NCI-H2196 treated with DMSO at 0.1 percent for 48 hours (cell line): ENCODE measurements around the gene TASOR2.

Experiments
- DNase-seq: peaks from one replicate; lab custom pipeline; 2025; ENCODE audit not compliant: unreplicated experiment; lab: John Stamatoyannopoulos, UW

Gene TASOR2

DNA sequence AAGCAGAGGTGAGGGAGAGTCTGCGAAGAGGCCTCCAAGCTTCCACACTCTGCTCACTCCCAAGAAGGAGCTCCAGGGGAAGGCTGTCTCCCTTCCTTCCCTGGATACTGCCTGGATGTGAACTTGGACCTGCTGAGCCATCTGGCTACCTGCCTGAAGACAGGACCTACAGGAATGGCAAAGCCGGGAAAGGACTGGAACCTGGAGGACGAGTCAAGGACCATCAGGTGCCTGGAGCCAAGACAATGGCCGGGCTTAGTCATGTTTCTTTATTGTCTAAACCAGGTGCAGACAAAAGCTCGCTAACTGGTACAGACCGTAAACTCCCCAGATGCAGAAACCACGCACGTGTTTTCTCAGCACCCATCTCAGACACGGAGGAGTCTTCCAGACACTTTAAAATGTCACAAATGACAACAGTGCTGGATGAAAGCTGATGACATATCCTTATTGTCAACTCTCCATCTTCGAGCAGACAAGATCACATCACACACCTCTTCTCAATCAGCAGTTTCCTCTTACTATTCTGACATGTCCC, 30.4 kb upstream of the TASOR2 start:
- DNase-seq, result no peak

DNA sequence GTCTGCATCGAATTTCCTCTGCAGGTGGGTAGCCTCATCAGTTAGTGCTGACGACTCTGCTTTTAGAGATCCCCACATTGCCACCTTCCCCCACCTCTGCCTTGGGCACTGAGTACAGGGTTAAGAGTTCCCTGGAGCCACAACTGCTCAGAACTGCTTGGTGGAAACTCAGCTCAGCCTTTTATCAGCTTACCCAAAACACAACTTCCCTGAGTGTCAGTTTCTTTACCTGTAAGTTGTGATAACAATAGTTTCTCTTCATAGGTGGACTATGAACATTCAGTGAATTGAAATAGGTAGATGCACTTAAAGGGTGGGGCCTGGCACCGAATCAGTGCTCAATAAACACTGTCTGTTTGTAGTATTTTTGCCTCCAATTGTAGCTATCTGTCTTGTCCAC, 29.5 kb upstream of the TASOR2 start:
- DNase-seq, result no peak

DNA sequence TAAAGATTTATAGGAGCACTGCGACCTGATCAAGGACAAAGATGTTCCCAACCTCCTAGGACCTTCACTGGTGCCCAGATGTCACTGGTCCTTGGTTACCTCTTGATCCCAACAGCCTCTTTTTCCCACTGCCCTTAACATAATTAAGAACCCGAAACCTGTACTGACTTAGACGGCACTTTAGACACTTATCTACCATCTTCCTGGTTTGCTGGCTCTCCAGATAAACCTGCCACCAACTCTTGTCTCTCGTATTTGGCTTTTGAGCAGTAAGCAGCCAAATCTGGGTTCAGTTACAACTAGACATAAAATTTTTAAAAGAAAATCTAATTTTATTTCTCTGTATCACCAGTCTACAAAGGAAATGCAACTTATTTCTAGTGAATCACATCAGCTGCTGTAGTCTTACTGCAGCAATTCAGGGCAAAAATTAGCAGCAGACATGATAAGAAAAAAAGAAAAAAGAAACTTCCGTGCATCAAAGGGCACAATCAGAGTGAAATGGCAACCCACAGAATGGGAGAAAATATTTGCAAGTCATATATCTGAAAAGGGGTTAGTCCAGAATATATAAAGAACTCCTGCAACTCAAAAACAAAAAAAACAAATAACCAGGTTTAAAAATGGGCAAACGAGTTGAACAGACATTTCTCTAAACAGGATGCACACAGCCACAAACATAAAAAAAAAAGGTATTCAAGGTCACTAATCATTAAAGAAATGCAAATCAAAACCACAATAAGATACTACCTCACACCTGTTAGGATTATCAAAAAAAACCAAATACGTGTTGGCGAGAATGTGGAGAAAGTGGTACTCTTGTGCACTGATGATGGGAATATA, 27.7 kb upstream of the TASOR2 start:
- no peak for DNase-seq

DNA sequence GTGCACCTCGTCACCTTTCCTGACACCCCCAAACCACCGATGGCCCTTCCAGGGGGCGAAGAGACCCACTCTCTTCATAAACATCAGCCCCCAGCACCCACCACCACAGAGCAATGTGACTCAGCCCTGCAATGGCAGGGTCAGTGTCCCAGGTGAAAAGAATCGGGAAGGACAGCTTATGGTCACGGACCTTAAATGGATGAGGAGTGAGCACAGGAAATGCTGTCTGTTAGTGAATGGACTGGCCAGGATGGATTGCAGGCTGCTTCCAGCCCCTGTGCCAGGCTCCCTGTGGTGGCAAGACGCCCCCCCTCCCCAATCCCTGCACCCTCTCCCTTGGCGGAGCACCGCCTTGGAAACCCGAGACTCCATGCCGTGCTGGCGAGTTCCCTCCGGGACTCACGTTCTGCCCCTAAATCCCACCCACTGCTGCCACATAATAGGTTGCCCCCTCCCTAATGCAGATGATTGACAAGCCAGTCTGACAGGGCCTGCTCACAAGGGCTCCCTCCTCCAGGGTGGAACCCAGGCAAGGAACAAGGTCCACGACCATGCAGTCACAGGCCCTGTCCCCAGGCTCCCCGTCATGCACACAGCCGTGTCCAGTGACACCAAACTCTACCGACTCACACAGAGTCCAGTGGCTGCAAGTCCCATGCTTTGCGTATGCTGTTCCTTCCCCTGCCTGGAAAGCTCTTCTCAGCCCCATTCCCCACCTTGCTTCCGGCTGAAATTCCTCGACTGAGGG, 25.6 kb upstream of the TASOR2 start:
- no peak for DNase-seq

DNA sequence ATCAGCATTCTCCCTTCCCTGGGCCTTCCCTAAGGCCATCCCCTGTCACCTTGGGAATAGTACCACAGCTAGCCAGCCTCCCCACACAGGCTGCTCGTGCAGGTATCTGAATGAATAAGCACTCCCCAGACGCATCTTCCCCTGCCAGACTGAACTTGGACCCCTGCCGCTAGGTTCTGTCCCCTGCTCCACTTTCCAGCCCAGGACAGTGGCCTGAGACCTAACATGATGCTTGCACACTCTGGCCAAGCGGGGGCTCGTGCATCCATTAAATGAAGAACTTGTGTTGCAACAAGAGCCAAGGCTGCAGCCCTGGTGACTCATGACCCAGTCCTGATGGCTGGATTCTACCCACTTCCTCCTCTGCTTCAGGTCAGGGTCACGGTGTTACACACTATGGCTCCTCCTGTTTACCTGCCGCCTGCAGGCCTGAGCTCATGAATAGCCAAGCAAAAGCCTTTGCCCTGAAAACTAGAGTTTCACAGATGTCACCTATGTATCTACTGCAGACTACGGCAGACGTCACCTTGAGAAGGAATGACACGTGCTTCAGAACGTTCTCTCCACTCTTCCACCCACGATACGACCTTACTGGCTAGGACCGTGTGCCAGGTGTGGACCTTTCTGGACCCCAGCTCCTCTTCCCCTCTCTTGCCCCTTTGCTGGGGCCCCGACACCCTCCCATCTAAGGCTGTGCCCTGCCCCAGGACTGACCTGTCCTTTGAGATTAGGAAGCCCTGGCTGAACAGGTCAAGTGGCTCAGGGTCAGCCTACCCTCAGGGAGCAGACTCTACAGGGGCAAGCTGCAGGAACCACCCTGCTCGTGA, 24.7 kb upstream of the TASOR2 start:
- no peak for DNase-seq

DNA sequence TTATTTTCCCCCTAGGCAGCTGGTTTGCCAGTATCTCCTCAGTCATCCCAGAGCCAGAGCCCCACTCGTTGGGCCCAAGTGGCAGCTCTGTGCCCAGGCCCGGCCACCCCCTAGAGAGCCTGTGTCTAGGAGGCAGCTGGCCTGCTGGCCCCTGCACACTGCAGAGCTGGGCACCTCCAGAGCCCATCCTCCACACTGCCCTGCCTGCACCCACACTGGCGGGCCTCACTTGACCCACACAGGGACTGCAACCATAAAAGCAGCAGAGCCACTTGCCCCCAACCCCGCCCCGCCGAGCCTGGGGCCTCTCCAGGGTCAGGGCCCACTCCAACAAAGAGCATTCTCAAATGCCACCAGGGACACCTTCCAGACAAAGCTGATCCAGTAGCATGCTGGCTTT, 23.6 kb upstream of the TASOR2 start:
- DNase-seq, result no peak

DNA sequence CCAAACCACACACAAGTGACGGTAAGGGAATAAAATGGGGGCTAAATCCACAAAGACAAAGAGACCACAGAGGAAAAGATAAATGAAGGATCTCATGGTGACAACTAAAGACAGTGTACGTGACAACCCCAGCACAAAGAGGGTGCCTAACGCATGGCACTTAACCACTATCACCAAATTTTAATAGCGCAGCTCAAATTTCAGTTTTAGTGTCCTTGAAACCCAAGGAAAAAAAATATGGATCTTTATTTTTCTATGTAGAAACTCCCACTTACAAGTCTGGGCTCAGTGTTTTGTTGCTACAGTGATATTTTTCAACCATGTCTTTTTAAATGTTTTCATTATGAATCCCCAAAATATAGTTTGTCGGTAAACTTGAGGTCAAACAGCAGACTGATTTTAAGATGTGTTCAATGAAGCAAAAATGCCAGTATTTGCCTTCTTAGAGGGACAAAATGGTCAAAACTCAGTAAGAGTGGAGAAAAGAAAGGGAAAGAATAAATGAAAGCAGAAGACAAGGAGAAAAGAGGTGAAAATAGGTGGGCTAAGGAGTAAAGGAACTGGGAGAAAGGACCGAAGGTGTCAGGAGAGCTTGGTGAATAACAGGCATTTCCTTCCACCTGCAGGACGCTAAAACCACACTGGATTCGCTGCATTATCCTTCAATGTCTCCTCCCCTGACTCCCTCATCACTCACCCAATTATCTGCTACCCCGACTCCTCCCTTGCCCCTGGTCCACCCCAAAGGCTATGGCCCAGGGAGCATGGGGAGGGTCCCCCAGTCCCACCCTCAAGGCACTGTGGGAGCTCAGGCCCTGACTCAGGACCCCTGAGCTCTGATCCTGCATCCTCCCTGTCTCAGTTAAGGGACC, 21.7 kb upstream of the TASOR2 start:
- DNase-seq, result no peak

DNA sequence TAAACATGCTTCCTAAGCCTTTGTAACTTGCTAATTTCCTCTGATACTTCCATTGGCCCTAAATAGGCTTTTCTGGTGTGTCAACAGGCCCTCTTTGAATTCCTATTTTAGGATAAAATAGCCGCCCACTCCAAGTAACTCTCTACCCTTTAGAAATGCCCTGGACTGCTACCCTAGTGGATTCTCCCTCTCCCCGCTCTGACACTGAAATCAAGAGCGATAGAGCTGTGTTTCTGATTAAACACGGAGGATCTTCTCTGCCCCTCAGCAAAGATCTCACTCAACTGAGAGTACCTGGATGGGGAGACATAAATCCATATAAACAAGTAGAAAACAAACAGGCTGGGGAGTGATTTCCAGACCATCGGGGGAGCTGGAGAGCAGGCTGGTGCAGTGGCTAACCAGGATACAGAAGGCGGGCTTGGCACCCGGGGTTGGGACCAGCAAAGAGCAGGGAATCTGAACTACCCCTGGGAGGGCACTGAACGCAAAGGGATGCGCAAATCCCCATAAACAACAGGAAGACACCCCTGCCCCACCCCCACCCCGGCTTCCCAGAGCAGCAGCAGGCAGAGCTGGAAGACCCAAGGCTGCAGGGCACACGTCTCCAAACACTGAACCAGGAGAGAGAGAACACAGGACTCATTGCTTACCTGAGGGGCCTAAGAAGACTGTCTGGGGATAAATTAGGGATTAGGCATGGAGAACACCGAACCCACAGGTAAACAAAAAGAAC, 20.8 kb upstream of the TASOR2 start:
- no peak for DNase-seq

DNA sequence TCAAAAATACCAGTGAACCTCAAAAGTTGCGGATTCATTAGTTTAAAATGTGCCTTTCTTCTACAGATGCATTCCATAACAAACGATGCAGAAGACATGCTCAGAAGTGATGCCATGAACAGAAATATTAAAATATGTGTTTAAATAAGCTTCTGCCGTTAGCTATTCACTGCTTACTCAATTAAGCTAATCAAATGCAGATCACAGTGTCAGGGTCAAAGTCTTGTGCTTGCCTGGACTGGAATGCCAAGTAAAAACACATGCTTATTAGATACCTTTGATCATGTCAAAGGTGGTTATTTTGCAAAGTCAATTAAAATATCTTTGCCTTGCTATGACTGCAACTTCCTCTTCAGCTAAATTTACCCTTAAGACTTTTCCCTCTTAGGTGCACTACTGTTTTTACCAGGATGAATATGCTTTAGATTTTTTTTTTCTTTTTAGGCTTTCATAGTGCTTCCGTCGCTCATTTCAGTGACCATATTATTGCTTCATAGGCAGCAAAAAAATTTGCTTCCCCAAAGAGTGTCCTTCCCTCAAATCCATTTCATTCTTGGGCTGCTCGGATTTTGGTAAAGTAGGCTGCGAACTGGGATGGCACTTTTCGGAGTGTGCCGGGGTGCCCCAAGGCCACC, 19.1 kb upstream of the TASOR2 start:
- no peak for DNase-seq

DNA sequence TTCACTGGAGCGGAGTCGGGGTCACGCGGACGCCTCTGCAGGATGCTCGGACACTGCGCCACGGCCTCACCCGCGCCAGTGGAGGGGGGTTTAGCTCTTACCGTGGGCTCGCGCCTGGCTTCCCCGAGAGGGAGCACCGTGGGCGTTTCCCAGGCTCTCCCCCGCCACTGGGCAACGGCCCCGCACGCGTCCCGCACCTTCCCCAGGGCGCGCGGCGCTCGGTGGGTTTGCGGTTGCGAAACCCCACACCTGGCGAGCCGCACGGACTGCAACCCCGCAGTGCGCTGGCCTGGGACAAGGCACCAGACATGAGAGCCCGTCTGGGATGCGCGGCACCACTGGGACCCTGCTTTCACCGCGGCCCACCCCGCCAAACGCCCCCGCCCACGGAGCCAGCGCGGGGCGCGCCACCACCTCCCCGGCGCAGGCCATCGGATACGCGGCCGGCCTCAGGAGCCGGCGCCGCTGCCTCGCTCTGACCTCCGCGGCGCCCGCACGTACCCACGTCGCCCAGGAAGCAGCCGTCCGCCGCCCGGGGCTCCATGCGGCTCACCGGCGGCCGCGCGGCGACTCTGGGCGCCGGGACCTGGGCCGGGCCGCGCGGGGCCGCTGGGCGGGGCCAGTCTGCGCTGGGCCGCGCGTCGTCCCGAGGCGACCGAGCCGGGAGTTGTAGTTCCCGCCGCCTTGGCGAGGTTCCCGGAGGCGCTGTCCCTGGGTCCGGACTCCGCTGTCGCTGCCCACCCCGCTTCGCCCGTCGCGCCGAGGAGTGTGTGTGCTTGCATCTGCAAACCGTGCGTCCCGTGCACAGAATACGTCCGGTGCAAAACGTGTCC, 18.4 kb upstream of the TASOR2 start, which contains the start of gene ASB13:
Gene ASB13, minus strand, starts transcription at position 588 of the 833 bp plus-strand sequence. Its CDS starts 44 bp downstream, at position 544.
- DNase-seq, result no peak

DNA sequence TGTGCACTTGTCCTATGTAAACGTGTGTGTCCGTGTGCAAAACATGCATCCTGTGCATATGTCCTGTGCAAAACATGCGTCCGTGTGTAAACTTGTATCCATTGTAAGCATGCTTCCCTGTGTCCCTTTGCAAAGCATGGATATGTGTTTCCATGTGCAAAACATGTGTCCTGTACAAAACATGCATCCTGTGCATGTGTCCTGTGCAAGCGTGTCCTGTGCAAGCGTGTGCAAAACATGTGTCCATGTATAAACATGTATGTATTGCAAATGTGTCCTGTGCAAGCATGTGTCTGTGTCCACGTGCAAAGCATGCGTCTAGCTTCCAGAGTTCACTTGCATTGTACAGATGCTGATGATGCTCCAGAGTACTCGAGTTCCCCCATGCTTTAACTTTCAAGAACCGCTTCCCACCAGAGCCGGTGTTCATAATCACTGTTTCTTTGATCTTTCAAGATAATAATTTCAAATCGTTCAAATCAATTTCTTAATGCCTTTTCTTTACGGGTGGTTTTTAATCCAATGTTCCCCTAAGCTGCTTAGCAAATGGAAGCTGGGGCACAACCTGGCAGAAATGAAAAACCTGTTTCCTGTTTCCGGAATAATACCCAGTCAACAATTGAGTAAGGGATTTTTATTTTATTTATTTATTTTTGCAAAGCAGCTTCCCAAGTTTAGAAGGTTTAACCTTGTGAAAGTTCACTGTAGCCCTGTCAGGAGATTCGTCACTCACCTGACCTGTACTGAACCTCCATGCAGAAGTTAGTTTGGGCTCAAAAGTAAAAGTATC, 17.6 kb upstream of the TASOR2 start:
- DNase-seq, result no peak

DNA sequence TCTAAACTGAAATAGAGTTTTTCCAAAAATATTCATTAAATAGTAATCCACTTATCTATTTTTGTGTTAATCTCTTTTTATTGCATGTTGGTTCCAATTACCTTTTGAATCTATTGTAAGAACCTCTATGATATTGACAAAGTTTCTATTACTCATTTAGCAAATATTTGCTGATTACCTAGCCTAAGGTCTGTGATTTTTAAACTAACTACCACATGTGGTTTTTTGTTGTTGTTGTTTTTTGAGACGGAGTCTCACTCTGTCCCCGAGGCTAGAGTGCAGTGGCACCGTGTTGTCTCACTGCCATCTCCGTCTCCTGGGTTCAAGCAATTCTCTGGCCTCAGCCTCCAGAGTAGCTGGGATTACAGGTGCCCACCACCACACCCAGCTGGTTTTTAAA, 16.2 kb upstream of the TASOR2 start:
- no peak for DNase-seq

DNA sequence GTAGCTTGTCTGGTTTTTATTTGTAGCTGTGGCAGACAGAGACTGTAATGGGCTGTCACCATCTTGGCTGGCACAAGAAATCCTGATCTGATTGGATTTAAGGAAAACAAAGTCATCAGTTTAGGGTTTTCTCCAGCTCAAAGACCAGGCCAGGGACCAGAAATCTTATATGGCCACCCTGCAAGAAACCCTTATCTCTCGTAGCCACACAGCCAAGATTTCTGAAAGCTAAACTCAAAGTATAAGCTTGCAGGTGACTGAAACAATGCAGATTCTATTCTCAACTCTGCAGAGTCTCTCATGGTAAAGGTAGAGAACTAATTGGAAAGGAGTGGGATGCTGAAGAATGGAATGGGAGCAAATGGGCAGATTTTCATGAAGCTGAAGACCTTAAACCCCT, 15.0 kb upstream of the TASOR2 start:
- DNase-seq, result no peak

DNA sequence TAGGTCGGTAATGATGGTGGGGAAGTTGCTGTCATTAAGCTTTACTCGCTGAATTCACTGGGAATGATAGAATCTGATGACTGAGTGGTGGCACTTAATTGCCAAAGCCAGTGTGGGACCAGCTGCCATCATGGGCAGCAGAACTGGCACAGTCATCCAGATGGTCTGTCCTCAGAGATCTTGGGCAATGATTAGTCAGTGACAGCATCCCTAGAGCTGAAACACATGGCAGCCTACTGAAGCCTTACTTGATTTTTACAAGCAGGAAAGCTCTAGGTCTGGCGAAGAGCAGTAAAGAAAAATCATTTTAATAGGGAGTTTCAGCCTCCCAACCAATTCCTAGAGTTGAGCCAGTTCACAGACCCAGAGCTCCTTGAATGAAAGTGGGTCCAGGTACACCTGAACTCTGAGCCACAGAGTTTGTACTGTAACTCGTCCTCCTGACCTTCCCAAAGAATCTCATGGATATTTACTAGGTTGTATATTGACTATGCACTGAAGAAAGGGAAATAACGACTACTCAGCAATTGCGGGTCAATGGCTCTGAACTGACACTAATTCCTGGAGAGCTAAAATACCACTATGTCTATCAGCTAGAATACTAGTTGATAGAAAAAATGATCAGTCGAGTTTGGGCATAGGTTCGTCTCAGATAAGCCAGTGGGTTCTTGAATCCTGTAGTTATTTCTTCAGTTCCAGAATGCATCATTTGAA, 13.8 kb upstream of the TASOR2 start:
- DNase-seq, result no peak

DNA sequence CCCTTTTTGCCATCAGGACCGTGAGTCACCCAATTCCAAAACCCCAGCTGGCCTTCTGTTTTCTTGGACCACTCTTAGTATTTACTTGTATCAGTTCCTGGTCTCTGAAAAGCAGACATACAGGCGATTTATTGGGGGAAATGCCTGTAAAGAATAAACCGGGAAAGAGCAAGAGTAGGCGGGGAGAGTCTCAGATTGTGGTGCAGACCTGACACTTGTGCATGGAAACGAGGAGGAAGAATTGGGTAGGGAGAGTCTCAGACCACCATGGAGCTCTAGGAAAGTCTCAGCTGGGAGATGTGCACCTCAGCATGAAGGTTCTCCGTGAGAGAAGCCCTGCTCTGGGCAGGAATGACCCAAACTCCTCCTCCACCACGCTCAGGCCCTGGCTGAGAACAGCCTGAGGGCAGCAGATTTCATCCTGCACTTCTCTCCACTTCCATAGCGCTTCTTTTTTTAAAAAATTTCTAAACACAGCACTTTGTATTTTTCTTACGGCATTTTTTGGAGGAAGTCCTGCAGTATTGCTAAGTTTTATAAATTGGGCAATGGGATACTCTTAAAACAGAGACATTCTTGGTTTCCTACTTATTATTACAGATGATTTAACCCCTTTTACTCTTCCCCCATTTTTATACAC, 6.1 kb upstream of the TASOR2 start:
- DNase-seq, result no peak

DNA sequence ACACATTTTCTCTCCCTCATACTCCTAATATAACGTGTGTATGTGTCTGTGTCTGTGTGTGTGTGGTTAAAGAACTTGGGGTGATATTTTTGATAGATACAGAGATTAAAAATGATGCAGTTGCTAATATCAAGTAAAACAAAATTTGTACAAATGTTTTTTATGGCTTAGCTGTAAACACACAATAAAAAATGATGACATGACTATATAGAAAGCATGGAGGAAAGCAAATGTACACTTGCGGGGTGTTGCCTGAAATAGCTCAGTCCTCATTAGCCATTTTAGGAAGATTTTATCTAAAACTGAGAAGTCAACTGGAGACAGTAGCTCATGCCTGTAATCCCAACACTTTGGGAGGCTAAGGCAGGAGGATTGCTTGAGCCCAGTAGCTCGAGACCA, 5.6 kb upstream of the TASOR2 start:
- no peak for DNase-seq
